OCI-LY7 (cell line): ENCODE measurements around the gene IDH3B. TPM values are rescaled to one million over a fixed set of nuclear protein-coding genes. Genes with fewer than 3 reads are reported as not detected.

Experiments used
- BruUV-seq: library from RNA; stranded (reverse); fragments of 400-500 nt; replicated peaks from 2 replicates; lab custom pipeline; 2021; lab: Mats Ljungman, UMichigan
- CTCF ChIA-PET: fragments of 300-600 bp; sonication (Branson Sonifier 250); formaldehyde crosslinking; loops from one replicate; lab custom pipeline; 2022; ENCODE audit warnings: antibody characterized with exemption; ENCODE audit not compliant: unreplicated experiment; lab: Charles Lee
- POLR2A ChIA-PET: fragments of 300-600 bp; sonication (Branson Sonifier 250); formaldehyde crosslinking; loops from one replicate; lab custom pipeline; 2022; ENCODE audit warnings: antibody characterized with exemption; lab: Charles Lee
- DNase-seq: peaks from one replicate; pipeline ENCODE4 v3.0.0-alpha.2; 2015; ENCODE audit warnings: low spot score
- H2AFZ ChIP-seq: fragments of 200-600 bp; sonication (generic), shearing (Covaris generic); 2 replicates; pipeline ENCODE4 v1.6.1; 2014; ENCODE audit warnings: mild to moderate bottlenecking, antibody characterized with exemption, low read length, moderate library complexity
- H3K27ac ChIP-seq: fragments of 200-600 bp; sonication (generic); 2 replicates; pipeline ENCODE4 v1.5.1; 2014; ENCODE audit warnings: mixed run types, low read depth, mild to moderate bottlenecking, moderate library complexity, low read length, inconsistent platforms; ENCODE audit not compliant: poor library complexity, severe bottlenecking
- H3K36me3 ChIP-seq: fragments of 200-600 bp; sonication (generic); 2 replicates; pipeline ENCODE4 v1.6.1; 2014; ENCODE audit warnings: mild to moderate bottlenecking, antibody characterized with exemption, low read length, moderate library complexity, mixed read lengths; ENCODE audit not compliant: insufficient read depth
- H3K4me1 ChIP-seq: fragments of 200-600 bp; sonication (generic); 2 replicates; pipeline ENCODE4 v1.5.1; 2014; ENCODE audit warnings: mild to moderate bottlenecking, low read length; ENCODE audit not compliant: insufficient read depth, poor library complexity, severe bottlenecking
- H3K4me2 ChIP-seq: fragments of 200-600 bp; sonication (generic); 2 replicates; pipeline ENCODE4 v1.6.1; 2014; ENCODE audit warnings: mild to moderate bottlenecking, low read length
- H3K4me3 ChIP-seq: fragments of 200-600 bp; sonication (generic); 2 replicates; pipeline ENCODE4 v1.5.1; 2014; ENCODE audit warnings: mild to moderate bottlenecking, low read depth, low read length; ENCODE audit not compliant: poor library complexity, severe bottlenecking
- H3K79me2 ChIP-seq: fragments of 200-600 bp; sonication (generic); 2 replicates; pipeline ENCODE4 v1.6.1; 2016; ENCODE audit warnings: low read depth, mild to moderate bottlenecking, low read length, moderate library complexity, mixed read lengths; ENCODE audit not compliant: insufficient read depth
- H3K9me2 ChIP-seq: fragments of 200-600 bp; sonication (generic); 2 replicates; pipeline ENCODE4 v1.6.1; 2016; ENCODE audit warnings: mild to moderate bottlenecking, low read length, mixed read lengths; ENCODE audit not compliant: insufficient read depth
- H3K9me3 ChIP-seq: fragments of 200-600 bp; sonication (generic); 2 replicates; pipeline ENCODE4 v1.6.1; 2014; ENCODE audit warnings: mild to moderate bottlenecking, mixed run types, low read length, mixed read lengths
- H4K20me1 ChIP-seq: fragments of 200-600 bp; sonication (generic); 2 replicates; pipeline ENCODE4 v1.6.1; 2014; ENCODE audit warnings: mild to moderate bottlenecking, antibody characterized with exemption, low read length, moderate library complexity, mixed read lengths; ENCODE audit not compliant: insufficient read depth
- EZH2phosphoT487 ChIP-seq: fragments of 200-600 bp; sonication (generic); IDR thresholded peaks from 2 replicates; pipeline ENCODE4 v1.6.1; 2018; ENCODE audit warnings: low read depth, borderline replicate concordance, mild to moderate bottlenecking, mixed run types, antibody characterized with exemption, low read length, moderate library complexity, mixed read lengths
- intact Hi-C: fragments of 100-400 bp; cut with micrococcal nuclease; formaldehyde crosslinking; loops from one replicate; pipeline ENCODE4 v1.10.0; 2022; ENCODE audit not compliant: unreplicated experiment
- total RNA-seq, 2 experiments: library from RNA; depleted of rRNA in 1 of 2; stranded (reverse); fragments of >200 nt in 1 of 2; shearing (Covaris generic) in 1 of 2; gene quantifications; 2 replicates each; pipeline ENCODE4 v1.2.3, GENCODE V29; 2014 to 2022
- TF ChIP-seq, protein P1 (sequence below): fragments of 200-600 bp; sonication (generic); conservative IDR thresholded peaks from 2 replicates; pipeline ENCODE4 v1.5.1; 2014; ENCODE audit warnings: mild to moderate bottlenecking, antibody characterized with exemption, low read length, moderate library complexity, mixed read lengths

The IDH3B gene
- total RNA-seq, 2 experiments from 2014 or later, result 142 to 154 TPM

DNA sequence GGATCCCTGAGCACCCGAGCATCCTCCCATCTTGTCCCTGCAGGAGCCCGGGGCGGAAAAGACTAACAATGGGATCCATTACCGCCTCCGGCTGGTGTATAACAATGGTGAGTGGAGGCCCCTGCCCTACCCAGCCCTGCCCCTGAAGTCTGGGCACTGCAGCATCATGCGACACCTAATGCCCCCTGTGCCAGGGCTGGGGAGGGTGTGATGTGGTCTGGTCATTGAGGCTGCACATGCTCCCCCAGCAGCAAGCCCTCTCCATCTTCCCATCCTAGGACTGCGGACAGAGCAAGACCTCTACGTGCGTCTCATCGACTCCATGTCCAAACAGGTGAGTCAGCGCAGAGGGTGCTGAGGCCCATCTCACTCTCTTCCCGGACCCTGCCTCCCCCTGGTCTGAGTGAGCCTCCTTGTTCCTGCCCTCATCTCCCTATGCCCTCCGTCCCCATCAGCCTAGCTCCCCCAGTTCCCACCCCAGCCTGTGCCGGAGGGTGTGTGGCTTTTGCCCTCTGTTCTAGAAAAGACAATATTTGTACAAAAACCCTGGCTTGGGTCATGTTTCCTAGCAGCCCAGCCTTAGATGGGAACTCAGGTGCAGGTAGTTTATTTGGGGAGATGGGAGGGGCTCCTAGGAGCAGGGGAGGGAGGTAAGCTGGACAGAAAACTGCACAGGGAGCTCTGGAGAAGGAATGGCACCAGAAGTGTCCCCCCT, 42.1 kb upstream of the IDH3B start:
- Histone ChIP-seq H3K9me2 (no peaks in the 10 kb centered on the region), H2AFZ (no peak overlapping the region), H4K20me1 (no peaks in the 10 kb centered on the region), H3K36me3 (no peaks in the 10 kb centered on the region), H3K4me1 (no peaks in the 10 kb centered on the region), H3K4me3 (no peak overlapping the region), H3K9me3 (no peaks in the 10 kb centered on the region), H3K27ac (no peak overlapping the region), H3K79me2 (no peaks in the 10 kb centered on the region), H3K4me2 (no peak overlapping the region)
- intact Hi-C loops, result no loop called here
- DNase-seq, result no peak
- TF ChIP-seq, protein P1, sequence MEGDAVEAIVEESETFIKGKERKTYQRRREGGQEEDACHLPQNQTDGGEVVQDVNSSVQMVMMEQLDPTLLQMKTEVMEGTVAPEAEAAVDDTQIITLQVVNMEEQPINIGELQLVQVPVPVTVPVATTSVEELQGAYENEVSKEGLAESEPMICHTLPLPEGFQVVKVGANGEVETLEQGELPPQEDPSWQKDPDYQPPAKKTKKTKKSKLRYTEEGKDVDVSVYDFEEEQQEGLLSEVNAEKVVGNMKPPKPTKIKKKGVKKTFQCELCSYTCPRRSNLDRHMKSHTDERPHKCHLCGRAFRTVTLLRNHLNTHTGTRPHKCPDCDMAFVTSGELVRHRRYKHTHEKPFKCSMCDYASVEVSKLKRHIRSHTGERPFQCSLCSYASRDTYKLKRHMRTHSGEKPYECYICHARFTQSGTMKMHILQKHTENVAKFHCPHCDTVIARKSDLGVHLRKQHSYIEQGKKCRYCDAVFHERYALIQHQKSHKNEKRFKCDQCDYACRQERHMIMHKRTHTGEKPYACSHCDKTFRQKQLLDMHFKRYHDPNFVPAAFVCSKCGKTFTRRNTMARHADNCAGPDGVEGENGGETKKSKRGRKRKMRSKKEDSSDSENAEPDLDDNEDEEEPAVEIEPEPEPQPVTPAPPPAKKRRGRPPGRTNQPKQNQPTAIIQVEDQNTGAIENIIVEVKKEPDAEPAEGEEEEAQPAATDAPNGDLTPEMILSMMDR, result no peak
- TF ChIP-seq EZH2phosphoT487, result no peak
- CTCF ChIA-PET, result no interaction called here
- POLR2A ChIA-PET, result no interaction called here
- BruUV-seq, result no TSS peak

GRCh38 chr20:2703716-2704475, 39.9 kb upstream of the IDH3B start:
- Histone ChIP-seq H3K79me2 (no peaks in the 10 kb centered on the region), H2AFZ (no peak overlapping the region), H3K4me1 (no peaks in the 10 kb centered on the region), H3K4me2 (no peak overlapping the region), H3K4me3 (no peak overlapping the region), H3K9me2 (no peaks in the 10 kb centered on the region), H3K36me3 (no peaks in the 10 kb centered on the region), H3K9me3 (no peaks in the 10 kb centered on the region), H3K27ac (no peak overlapping the region), H4K20me1 (no peaks in the 10 kb centered on the region)
- POLR2A ChIA-PET, result interaction anchor here (0.7 kb wide), 1 partner anchor 512 kb away, joined by 5 read pairs; no protein-coding TSS in a partner anchor
- CTCF ChIA-PET, result no interaction called here
- no peak for TF ChIP-seq EZH2phosphoT487
- TF ChIP-seq, protein P1, result no peak
- DNase-seq, result no peak
- intact Hi-C loops, result no loop called here
- BruUV-seq, result no TSS peak

DNA sequence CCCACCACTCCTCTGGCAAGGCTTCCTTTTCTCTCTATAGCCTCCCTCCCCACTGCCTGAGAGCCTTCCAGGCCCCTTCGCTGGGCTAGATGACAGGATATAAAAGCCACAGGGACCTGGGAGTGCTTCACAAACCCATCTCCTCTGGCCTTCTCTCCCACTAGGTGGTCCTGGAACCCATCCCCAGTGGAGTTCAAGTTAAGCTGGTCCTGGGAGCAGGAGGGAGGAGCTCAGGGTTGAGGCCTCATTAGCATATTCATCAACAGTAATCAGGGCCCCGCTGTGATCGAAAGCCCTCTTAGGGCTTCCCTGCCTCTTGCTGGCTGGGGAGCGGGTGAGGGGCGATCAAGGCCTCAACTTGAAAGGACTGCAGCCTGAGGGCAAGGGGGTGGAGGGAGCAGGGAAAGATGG, 37.7 kb upstream of the IDH3B start:
- intact Hi-C loops, result no loop called here
- ChIA-PET CTCF (no interaction called here), POLR2A (no interaction called here)
- Histone ChIP-seq H3K4me2 (no peak overlapping the region), H3K36me3 (no peaks in the 10 kb centered on the region), H4K20me1 (no peaks in the 10 kb centered on the region), H3K79me2 (no peaks in the 10 kb centered on the region), H3K4me1 (no peaks in the 10 kb centered on the region), H2AFZ (no peak overlapping the region), H3K27ac (no peak overlapping the region), H3K9me3 (no peaks in the 10 kb centered on the region), H3K4me3 (no peak overlapping the region), H3K9me2 (no peaks in the 10 kb centered on the region)
- no peak for DNase-seq
- no peak for TF ChIP-seq EZH2phosphoT487
- TF ChIP-seq, protein P1, result no peak
- no TSS peak for BruUV-seq
